MM.1S (cell line): ENCODE results near the gene BDKRB1.
"Not testable (repeated sequence)": the region's sequence is repeated elsewhere in the genome, so short reads cannot be mapped to it uniquely, and the experiment has no call there.

Experiments
- DNase-seq: peaks from one replicate; pipeline ENCODE4 v3.0.0-alpha.2; 2015
- H2AFZ ChIP-seq: fragments of 300-600 bp; sonication (generic); 2 replicates; pipeline ENCODE4 v1.6.0; 2016; ENCODE audit warnings: antibody characterized with exemption, low read length
- H3F3A ChIP-seq: fragments of 300-600 bp; sonication (generic); 2 replicates; pipeline ENCODE4 v1.6.1; 2016; ENCODE audit warnings: mild to moderate bottlenecking, antibody characterized with exemption, low read length, moderate library complexity, mixed read lengths; ENCODE audit not compliant: insufficient read depth
- H3K27ac ChIP-seq: fragments of 300-600 bp; sonication (generic); 2 replicates; pipeline ENCODE4 v1.5.1; 2016; ENCODE audit warnings: mild to moderate bottlenecking, low read length
- H3K27me3 ChIP-seq: fragments of 300-600 bp; sonication (generic); replicated peaks from 2 replicates; pipeline ENCODE4 v1.6.0; 2016; ENCODE audit warnings: low read length; ENCODE audit not compliant: insufficient read depth
- H3K36me3 ChIP-seq: fragments of 300-600 bp; sonication (generic); replicated peaks from 2 replicates; pipeline ENCODE4 v1.6.1; 2016; ENCODE audit warnings: mild to moderate bottlenecking, low read length, mixed read lengths; ENCODE audit not compliant: insufficient read depth
- H3K4me1 ChIP-seq: fragments of 300-600 bp; sonication (generic); 2 replicates; pipeline ENCODE4 v1.6.1; 2016; ENCODE audit warnings: low read length, mixed read lengths
- H3K4me2 ChIP-seq: fragments of 300-600 bp; sonication (generic); 2 replicates; pipeline ENCODE4 v1.6.0; 2016; ENCODE audit warnings: low read depth, low read length
- H3K4me3 ChIP-seq: fragments of 300-600 bp; sonication (generic); 2 replicates; pipeline ENCODE4 v1.5.1; 2016; ENCODE audit warnings: low read length, mixed read lengths
- H3K79me2 ChIP-seq: fragments of 300-600 bp; sonication (generic); 2 replicates; pipeline ENCODE4 v1.6.1; 2016; ENCODE audit warnings: mixed run types, low read length, mixed read lengths
- H3K9ac ChIP-seq: fragments of 300-600 bp; sonication (generic); 2 replicates; pipeline ENCODE4 v1.6.1; 2016; ENCODE audit warnings: low read length, mixed read lengths
- H3K9me2 ChIP-seq: fragments of 300-600 bp; sonication (generic); replicated peaks from 2 replicates; pipeline ENCODE4 v1.6.1; 2016; ENCODE audit warnings: mild to moderate bottlenecking, low read length, mixed read lengths; ENCODE audit not compliant: insufficient read depth
- H3K9me3 ChIP-seq: fragments of 300-600 bp; sonication (generic); replicated peaks from 2 replicates; pipeline ENCODE4 v1.6.1; 2016; ENCODE audit warnings: mild to moderate bottlenecking, low read length, mixed read lengths; ENCODE audit not compliant: insufficient read depth
- H4K20me1 ChIP-seq: fragments of 300-600 bp; sonication (generic); 2 replicates; pipeline ENCODE4 v1.6.1; 2016; ENCODE audit warnings: mild to moderate bottlenecking, low read length, moderate library complexity, mixed read lengths; ENCODE audit not compliant: insufficient read depth
- EZH2 ChIP-seq: fragments of 300-600 bp; sonication (generic); optimal IDR thresholded peaks from 2 replicates; pipeline ENCODE3; 2017; ENCODE audit warnings: low read depth, mild to moderate bottlenecking, antibody characterized with exemption, low read length, mixed read lengths
- EZH2phosphoT487 ChIP-seq: fragments of 300-600 bp; sonication (generic); IDR thresholded peaks from 2 replicates; pipeline ENCODE4 v1.6.1; 2018; ENCODE audit warnings: antibody characterized with exemption, low read length
- TF ChIP-seq, protein P1 (sequence below): fragments of 300-600 bp; sonication (generic); IDR thresholded peaks from 2 replicates; pipeline ENCODE4 v1.5.1; 2016; ENCODE audit warnings: antibody characterized with exemption, low read length, mixed read lengths

Gene BDKRB1

DNA sequence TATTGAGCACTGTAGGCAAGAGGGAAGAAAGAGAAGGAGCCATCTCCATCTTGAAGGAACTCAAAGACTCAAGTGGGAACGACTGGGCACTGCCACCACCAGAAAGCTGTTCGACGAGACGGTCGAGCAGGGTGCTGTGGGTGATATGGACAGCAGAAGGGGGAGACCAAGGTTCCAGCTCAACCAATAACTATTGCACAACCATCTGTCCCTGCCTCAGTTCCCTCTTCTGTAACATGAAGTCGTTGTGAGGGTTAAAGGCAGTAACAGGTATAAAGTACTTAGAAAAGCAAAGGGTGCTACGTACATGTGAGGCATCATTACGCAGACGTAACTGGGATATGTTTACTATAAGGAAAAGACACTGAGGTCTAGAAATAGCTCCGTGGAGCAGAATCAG is 13.9 kb upstream of the BDKRB1 start:
- H3K36me3 ChIP-seq = no peaks in the 10 kb centered on the region
- DNase-seq = no peak
- H3K27ac ChIP-seq = no peak overlapping the region
- no peaks in the 10 kb centered on the region for H3K9me2 ChIP-seq
- H3K4me1 ChIP-seq = no peaks in the 10 kb centered on the region
- H3K9me3 ChIP-seq = no peaks in the 10 kb centered on the region
- no peaks in the 10 kb centered on the region for H4K20me1 ChIP-seq
- TF ChIP-seq EZH2phosphoT487 (no peak), EZH2 (no peak)
- TF ChIP-seq, protein P1, sequence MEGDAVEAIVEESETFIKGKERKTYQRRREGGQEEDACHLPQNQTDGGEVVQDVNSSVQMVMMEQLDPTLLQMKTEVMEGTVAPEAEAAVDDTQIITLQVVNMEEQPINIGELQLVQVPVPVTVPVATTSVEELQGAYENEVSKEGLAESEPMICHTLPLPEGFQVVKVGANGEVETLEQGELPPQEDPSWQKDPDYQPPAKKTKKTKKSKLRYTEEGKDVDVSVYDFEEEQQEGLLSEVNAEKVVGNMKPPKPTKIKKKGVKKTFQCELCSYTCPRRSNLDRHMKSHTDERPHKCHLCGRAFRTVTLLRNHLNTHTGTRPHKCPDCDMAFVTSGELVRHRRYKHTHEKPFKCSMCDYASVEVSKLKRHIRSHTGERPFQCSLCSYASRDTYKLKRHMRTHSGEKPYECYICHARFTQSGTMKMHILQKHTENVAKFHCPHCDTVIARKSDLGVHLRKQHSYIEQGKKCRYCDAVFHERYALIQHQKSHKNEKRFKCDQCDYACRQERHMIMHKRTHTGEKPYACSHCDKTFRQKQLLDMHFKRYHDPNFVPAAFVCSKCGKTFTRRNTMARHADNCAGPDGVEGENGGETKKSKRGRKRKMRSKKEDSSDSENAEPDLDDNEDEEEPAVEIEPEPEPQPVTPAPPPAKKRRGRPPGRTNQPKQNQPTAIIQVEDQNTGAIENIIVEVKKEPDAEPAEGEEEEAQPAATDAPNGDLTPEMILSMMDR = no peak
- H3K27me3 ChIP-seq = no peaks in the 10 kb centered on the region
- no peaks in the 10 kb centered on the region for H3K79me2 ChIP-seq
- no peaks in the 10 kb centered on the region for H3F3A ChIP-seq
- H3K4me3 ChIP-seq = no peak overlapping the region
- H2AFZ ChIP-seq = no peak overlapping the region
- no peak overlapping the region for H3K4me2 ChIP-seq
- H3K9ac ChIP-seq = no peak overlapping the region

DNA sequence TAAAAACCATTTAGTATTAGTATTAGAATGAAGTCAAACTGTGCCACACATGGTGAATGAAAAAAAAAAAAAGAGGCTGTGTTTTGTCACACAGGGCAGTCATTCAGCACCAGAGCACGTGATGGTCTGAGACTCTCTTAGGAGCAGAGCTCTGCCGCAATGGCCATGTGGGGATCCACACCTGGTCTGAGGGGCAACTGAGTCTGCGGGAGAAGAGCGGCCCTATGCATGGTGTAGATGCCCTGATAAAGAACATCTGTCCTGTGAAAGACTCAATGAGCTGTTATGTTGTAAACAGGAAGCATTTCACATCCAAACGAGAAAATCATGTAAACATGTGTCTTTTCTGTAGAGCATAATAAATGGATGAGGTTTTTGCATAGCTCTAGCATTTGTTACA is 12.2 kb upstream of the BDKRB1 start:
- Histone ChIP-seq H3K9me2 (no peaks in the 10 kb centered on the region), H3K79me2 (no peaks in the 10 kb centered on the region), H3K27ac (no peak overlapping the region), H3K9me3 (no peaks in the 10 kb centered on the region), H3K4me1 (no peaks in the 10 kb centered on the region), H4K20me1 (no peaks in the 10 kb centered on the region), H3K9ac (no peak overlapping the region), H3K27me3 (no peaks in the 10 kb centered on the region), H2AFZ (no peak overlapping the region), H3K36me3 (no peaks in the 10 kb centered on the region), H3F3A (no peaks in the 10 kb centered on the region), H3K4me3 (no peak overlapping the region), H3K4me2 (no peak overlapping the region)
- TF ChIP-seq EZH2phosphoT487 = no peak
- TF ChIP-seq, protein P1 = no peak
- TF ChIP-seq EZH2 = no peak
- no peak for DNase-seq

DNA sequence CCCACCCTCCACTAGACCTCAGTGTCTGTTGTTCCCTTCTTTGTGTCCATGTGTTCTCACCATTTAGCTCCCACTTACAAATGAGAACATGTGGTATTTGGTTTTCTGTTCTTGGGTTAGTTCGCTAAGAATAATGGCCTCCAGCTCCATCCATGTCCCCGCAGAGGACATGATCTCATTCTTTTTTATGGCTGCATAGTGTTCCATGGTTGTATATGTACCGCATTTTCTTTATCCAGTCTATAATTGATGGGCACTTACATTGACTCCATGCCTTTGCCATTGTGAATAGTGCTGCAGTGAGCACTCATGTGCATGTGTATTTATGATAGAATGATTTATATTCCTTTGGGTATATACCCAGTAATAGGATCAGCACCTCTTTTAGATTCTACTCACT is 10.9 kb upstream of the BDKRB1 start:
- not testable (repeated sequence) for H3K9me3 ChIP-seq, H3K4me3 ChIP-seq, H3K27ac ChIP-seq, DNase-seq, H3K36me3 ChIP-seq, H4K20me1 ChIP-seq, H3K9ac ChIP-seq, H3K27me3 ChIP-seq, H3K9me2 ChIP-seq, H3K79me2 ChIP-seq, H2AFZ ChIP-seq, H3K4me1 ChIP-seq, H3K4me2 ChIP-seq, H3F3A ChIP-seq

DNA sequence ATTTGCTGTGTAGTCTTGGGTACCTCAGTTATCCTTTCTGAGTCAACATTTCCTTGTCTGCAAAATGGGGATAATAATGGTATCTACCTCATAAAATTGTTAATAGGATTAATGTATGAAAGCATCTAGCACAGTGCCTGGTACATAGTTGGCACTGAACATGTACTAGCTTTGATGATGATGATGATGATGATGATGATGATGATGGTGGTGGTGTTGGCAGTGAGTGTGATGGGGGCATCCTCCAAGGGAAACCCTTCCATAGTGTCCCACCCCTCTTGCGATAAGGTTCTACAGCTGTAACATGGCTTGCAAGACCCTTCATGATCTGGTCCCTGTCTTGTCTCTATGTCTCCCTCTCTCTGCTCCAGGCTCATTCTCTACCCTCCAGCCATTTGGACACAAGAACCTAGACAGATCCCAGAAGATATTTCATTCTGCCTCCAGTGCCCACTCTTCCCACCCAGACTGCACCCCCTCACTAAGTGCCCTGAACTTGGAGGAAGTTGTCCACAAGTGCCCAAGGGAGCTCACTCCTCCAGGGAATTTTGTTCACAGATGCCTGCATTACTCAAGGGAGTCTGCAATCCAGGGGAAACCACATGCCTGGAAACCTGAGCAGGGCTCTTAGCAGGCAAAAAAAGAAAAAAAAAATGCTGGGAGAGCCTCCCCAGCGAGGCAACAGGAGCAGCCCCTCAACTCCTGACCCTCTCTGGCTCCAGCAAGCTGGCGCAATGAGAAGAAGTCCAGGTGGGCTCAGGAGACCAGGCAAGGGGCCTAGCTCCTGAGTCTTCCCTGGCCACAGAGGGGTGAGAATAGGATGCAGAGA is 10.1 kb upstream of the BDKRB1 start:
- Histone ChIP-seq H3K9ac (no peak overlapping the region), H3K4me1 (no peaks in the 10 kb centered on the region), H3K9me3 (no peaks in the 10 kb centered on the region), H3K79me2 (no peaks in the 10 kb centered on the region), H3F3A (no peaks in the 10 kb centered on the region), H2AFZ (no peak overlapping the region), H3K27ac (no peak overlapping the region), H3K27me3 (no peaks in the 10 kb centered on the region), H3K9me2 (no peaks in the 10 kb centered on the region), H3K36me3 (no peaks in the 10 kb centered on the region), H3K4me2 (no peak overlapping the region), H3K4me3 (no peak overlapping the region), H4K20me1 (no peaks in the 10 kb centered on the region)
- no peak for DNase-seq
- no peak for TF ChIP-seq EZH2
- TF ChIP-seq EZH2phosphoT487 = no peak
- TF ChIP-seq, protein P1 = no peak
